HCT116 (cell line): ENCODE measurements around the gene ZNF189. TPM values are rescaled to one million over a fixed set of nuclear protein-coding genes. Genes with fewer than 3 reads are reported as not detected.

Source experiments
- ATAC-seq: fragments of 200-7000 bp; cut with Tn5 transposase; 2 replicates; pipeline ENCODE4 v1.9.1; 2020; ENCODE audit warnings: mild to moderate bottlenecking, moderate library complexity
- BruUV-seq: library from RNA; stranded (reverse); fragments of 400-500 nt; replicated peaks from 2 replicates; lab custom pipeline; 2021; lab: Mats Ljungman, UMichigan
- CTCF ChIA-PET: fragments of 300-600 bp; sonication (Branson Sonifier 250); formaldehyde crosslinking; loops from one replicate; lab custom pipeline; 2021; ENCODE audit warnings: antibody characterized with exemption; lab: Charles Lee
- POLR2A ChIA-PET: fragments of 300-600, 350-600 bp; sonication (Branson Sonifier 250); formaldehyde crosslinking; loops from one replicate; lab custom pipeline; 2021; ENCODE audit warnings: antibody characterized with exemption; lab: Charles Lee
- RAD21 ChIA-PET, 2 experiments: fragments of 300-600 bp; sonication (Branson Sonifier 250); formaldehyde crosslinking; loops; one replicate each; lab custom pipeline; 2023; ENCODE audit warnings: low total read pairs in 2 of 2; ENCODE audit not compliant: uncharacterized antibody in 2 of 2, unreplicated experiment in 2 of 2, low non-redundant PET in 1 of 2; lab: Charles Lee
- DNase-seq: peaks from one replicate; pipeline ENCODE4 v3.0.0-alpha.2; 2010; ENCODE audit warnings: low read depth, low spot score
- H2AFZ ChIP-seq: fragments of 200-600 bp; shearing (Covaris generic), sonication (generic); 2 replicates; pipeline ENCODE4 v1.6.1; 2017; ENCODE audit warnings: low read depth, mixed run types, mixed read lengths, antibody characterized with exemption, low read length; ENCODE audit not compliant: poor library complexity, severe bottlenecking
- H3K27ac ChIP-seq: 2 replicates; pipeline ENCODE4 v1.5.1; 2012; ENCODE audit warnings: low read depth, low read length
- H3K27me3 ChIP-seq: fragments of 200-600 bp; sonication (generic); 2 replicates; pipeline ENCODE4 v1.6.1; 2016; ENCODE audit warnings: mixed run types, low read length, mixed read lengths; ENCODE audit not compliant: insufficient read depth
- H3K36me3 ChIP-seq, 2 experiments: fragments of 200-500 bp in 1 of 2; fragments of 200-600 bp in 1 of 2; sonication (Bioruptor generic) in 1 of 2; sonication (generic) in 1 of 2; 2 replicates each; pipeline versions ENCODE4 v1.5.1 to v1.6.1; 2014 to 2016; ENCODE audit warnings: low read length in 2 of 2, inconsistent platforms in 1 of 2, mixed read lengths in 1 of 2, mixed run types in 1 of 2; ENCODE audit not compliant: insufficient read depth in 2 of 2, control insufficient read depth in 1 of 2
- H3K4me1 ChIP-seq, 2 experiments: fragments of 200-600 bp in 1 of 2; sonication (generic) in 1 of 2; 2 replicates each; pipeline versions ENCODE4 v1.5.1 to v1.6.1; 2012 to 2017; ENCODE audit warnings: low read length in 2 of 2, inconsistent platforms in 1 of 2, mild to moderate bottlenecking in 1 of 2, mixed read lengths in 1 of 2, mixed run types in 1 of 2, moderate library complexity in 1 of 2; ENCODE audit not compliant: insufficient read depth in 2 of 2, control insufficient read depth in 1 of 2
- H3K4me2 ChIP-seq: fragments of 200-600 bp; sonication (generic); 2 replicates; pipeline ENCODE4 v1.6.1; 2017; ENCODE audit warnings: mixed run types, low read length, mixed read lengths
- H3K4me3 ChIP-seq, 2 experiments: fragments of 200-600 bp in 1 of 2; sonication (generic) in 1 of 2; replicated peaks in 1 of 2; 2 replicates each; pipeline ENCODE4 v1.5.1; 2011 to 2016; ENCODE audit warnings: low read length in 2 of 2, control low read depth in 1 of 2, low read depth in 1 of 2, mild to moderate bottlenecking in 1 of 2, mixed read lengths in 1 of 2, mixed run types in 1 of 2
- H3K79me2 ChIP-seq: fragments of 200-600 bp; sonication (generic); 2 replicates; pipeline ENCODE4 v1.6.1; 2017; ENCODE audit warnings: mild to moderate bottlenecking, mixed run types, low read length, moderate library complexity, mixed read lengths; ENCODE audit not compliant: insufficient read depth
- H3K9ac ChIP-seq: fragments of 200-600 bp; sonication (generic); 2 replicates; pipeline ENCODE4 v1.6.1; 2016; ENCODE audit warnings: low read length, mixed read lengths
- H3K9me2 ChIP-seq: fragments of 200-600 bp; sonication (generic), shearing (Covaris generic); 2 replicates; pipeline ENCODE4 v1.6.1; 2017; ENCODE audit warnings: mixed run types, mild to moderate bottlenecking, moderate library complexity; ENCODE audit not compliant: insufficient read depth
- H3K9me3 ChIP-seq, 2 experiments: fragments of 200-500 bp in 1 of 2; fragments of 200-600 bp in 1 of 2; sonication (Bioruptor generic) in 1 of 2; sonication (generic) in 1 of 2; 2 replicates each; pipeline ENCODE4 v1.6.1; 2014 to 2017; ENCODE audit warnings: low read length in 2 of 2, mixed read lengths in 2 of 2, inconsistent platforms in 1 of 2, low read depth in 1 of 2, mild to moderate bottlenecking in 1 of 2, mixed run types in 1 of 2, moderate library complexity in 1 of 2; ENCODE audit not compliant: control insufficient read depth in 1 of 2, insufficient read depth in 1 of 2
- H4K20me1 ChIP-seq: fragments of 200-600 bp; sonication (generic), shearing (Covaris generic); 2 replicates; pipeline ENCODE4 v1.6.1; 2017; ENCODE audit warnings: mixed run types, mild to moderate bottlenecking, moderate library complexity; ENCODE audit not compliant: insufficient read depth
- CEBPB ChIP-seq: IDR thresholded peaks from 2 replicates; pipeline ENCODE4 v1.6.1; 2012; ENCODE audit warnings: low read depth
- CTCF ChIP-seq, 3 experiments: fragments of 200-600 bp in 1 of 3; sonication (generic) in 1 of 3; IDR thresholded peaks in 2 of 3; conservative IDR thresholded peaks in 1 of 3; 2 replicates each; pipeline ENCODE4 v1.5.1; 2012 to 2017; ENCODE audit warnings: low read depth in 2 of 3, low read length in 2 of 3, antibody characterized with exemption in 1 of 3, borderline replicate concordance in 1 of 3, control low read depth in 1 of 3, mild to moderate bottlenecking in 1 of 3, mixed read lengths in 1 of 3, mixed run types in 1 of 3, moderate library complexity in 1 of 3; ENCODE audit not compliant: insufficient read depth in 1 of 3
- EGR1 ChIP-seq: IDR thresholded peaks from 2 replicates; pipeline ENCODE4 v1.6.1; 2012; ENCODE audit warnings: low read depth
- ELF1 ChIP-seq: IDR thresholded peaks from 2 replicates; pipeline ENCODE4 v1.6.1; 2012; ENCODE audit warnings: low read depth, borderline replicate concordance
- EZH2phosphoT487 ChIP-seq: fragments of 200-600 bp; IDR thresholded peaks from 2 replicates; pipeline ENCODE4 v1.6.1; 2018; ENCODE audit warnings: antibody characterized with exemption, borderline replicate concordance
- FOSL1 ChIP-seq: IDR thresholded peaks from 2 replicates; pipeline ENCODE4 v1.6.1; 2012; ENCODE audit warnings: low read depth
- JUND ChIP-seq: IDR thresholded peaks from 2 replicates; pipeline ENCODE4 v1.6.1; 2012
- MAX ChIP-seq: IDR thresholded peaks from 2 replicates; pipeline ENCODE4 v1.6.1; 2012
- POLR2A ChIP-seq: IDR thresholded peaks from 2 replicates; pipeline ENCODE4 v1.7.0; 2011; ENCODE audit warnings: borderline replicate concordance; ENCODE audit not compliant: insufficient read depth, insufficient read length; ENCODE audit errors: extremely low read depth
- POLR2AphosphoS5 ChIP-seq: IDR thresholded peaks from 2 replicates; pipeline ENCODE4 v1.6.1; 2011; ENCODE audit warnings: mild to moderate bottlenecking, low read depth, low read length, moderate library complexity
- RAD21 ChIP-seq: IDR thresholded peaks from 2 replicates; pipeline ENCODE4 v1.6.1; 2012; ENCODE audit warnings: low read depth, mild to moderate bottlenecking
- REST ChIP-seq: IDR thresholded peaks from 2 replicates; pipeline ENCODE4 v1.6.1; 2012; ENCODE audit warnings: low read depth
- SIN3A ChIP-seq: IDR thresholded peaks from 2 replicates; pipeline ENCODE4 v1.6.1; 2012; ENCODE audit warnings: low read depth
- SP1 ChIP-seq: IDR thresholded peaks from 2 replicates; pipeline ENCODE4 v1.6.1; 2012; ENCODE audit warnings: low read depth
- SRF ChIP-seq: IDR thresholded peaks from 2 replicates; pipeline ENCODE4 v1.6.1; 2012; ENCODE audit warnings: low read depth
- YY1 ChIP-seq: IDR thresholded peaks from 2 replicates; pipeline ENCODE4 v1.6.1; 2011; ENCODE audit warnings: low read length, low read depth, moderate library complexity, mild to moderate bottlenecking; ENCODE audit not compliant: insufficient replicate concordance; ENCODE audit errors: extremely low read depth
- ZBTB33 ChIP-seq: IDR thresholded peaks from 2 replicates; pipeline ENCODE4 v1.6.1; 2011; ENCODE audit warnings: mild to moderate bottlenecking, low read length, moderate library complexity; ENCODE audit not compliant: insufficient replicate concordance; ENCODE audit errors: extremely low read depth
- ZFX ChIP-seq: fragments of 450-650 bp; IDR thresholded peaks from 2 replicates; pipeline ENCODE4 v1.6.1; 2017
- ZNF274 ChIP-seq: fragments of 200-500 bp; sonication (Bioruptor generic); IDR thresholded peaks from 2 replicates; pipeline ENCODE4 v1.6.1; 2014; ENCODE audit warnings: mild to moderate bottlenecking, low read depth, low read length, inconsistent platforms
- intact Hi-C: fragments of 100-400 bp; cut with micrococcal nuclease; formaldehyde crosslinking; loops from 2 replicates; pipeline ENCODE4 v1.10.0; 2022
- total RNA-seq: library from RNA; stranded (reverse); gene quantifications from one replicate; pipeline ENCODE4 v1.2.1, GENCODE V29; 2021; ENCODE audit not compliant: unreplicated experiment
- TF ChIP-seq, protein P1 (sequence below): IDR thresholded peaks from 2 replicates; pipeline ENCODE4 v1.6.1; 2012

The ZNF189 gene
- total RNA-seq, 1 experiment from 2014 or later = 10.6 TPM

DNA sequence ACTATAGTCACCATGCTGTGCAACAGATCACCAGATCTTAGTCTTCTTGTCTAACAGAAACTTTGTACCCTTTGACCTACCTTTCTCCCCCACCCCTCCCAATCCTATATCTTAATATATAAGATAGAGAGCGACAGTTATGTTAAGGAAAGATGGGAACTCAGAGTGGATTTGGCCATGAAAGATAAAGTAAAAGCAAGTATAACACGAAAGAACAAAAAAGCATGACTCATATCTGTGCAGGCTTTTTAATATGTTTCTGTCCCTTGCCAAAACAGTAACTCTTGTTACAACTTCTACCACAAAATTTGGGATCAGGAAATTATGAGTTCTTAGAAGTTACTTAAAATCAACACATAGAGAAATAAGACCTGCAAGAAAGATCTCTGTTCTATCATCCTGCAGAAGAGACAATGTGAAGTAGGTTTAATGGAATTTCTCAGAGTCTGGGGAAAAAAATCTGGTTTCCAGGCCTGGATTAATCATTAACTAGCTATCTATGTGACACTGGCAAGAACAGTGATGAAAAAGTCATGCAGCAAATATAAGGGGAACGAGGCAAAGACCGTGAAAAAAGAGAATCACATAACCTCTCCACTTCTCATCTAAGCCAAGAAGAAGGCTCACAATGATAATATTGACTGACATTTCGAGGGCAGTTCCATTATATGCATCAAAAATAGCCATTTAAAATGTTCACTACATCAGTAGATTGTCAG is 32.5 kb upstream of the ZNF189 start:
- H3K4me2 ChIP-seq = peak overlapping the region; percentile 42
- CTCF ChIA-PET = interaction anchor here (1.4 kb wide), 1 partner anchor 55 kb away, joined by 3 read pairs; no protein-coding TSS in a partner anchor
- TF ChIP-seq FOSL1 = no peak
- TF ChIP-seq ELF1 = no peak
- no peak for TF ChIP-seq SP1
- TF ChIP-seq EZH2phosphoT487 = no peak
- TF ChIP-seq, protein P1, sequence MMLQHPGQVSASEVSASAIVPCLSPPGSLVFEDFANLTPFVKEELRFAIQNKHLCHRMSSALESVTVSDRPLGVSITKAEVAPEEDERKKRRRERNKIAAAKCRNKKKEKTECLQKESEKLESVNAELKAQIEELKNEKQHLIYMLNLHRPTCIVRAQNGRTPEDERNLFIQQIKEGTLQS = no peak
- no peak for TF ChIP-seq EGR1
- no peak for TF ChIP-seq CEBPB
- no peak for TF ChIP-seq ZNF274
- no peak for TF ChIP-seq SRF
- TF ChIP-seq YY1 = no peak
- TF ChIP-seq RAD21 = no peak
- no peak for TF ChIP-seq REST
- TF ChIP-seq JUND = no peak
- no peak for TF ChIP-seq POLR2A
- TF ChIP-seq ZFX = no peak
- no peak for TF ChIP-seq MAX
- no peak for TF ChIP-seq SIN3A
- TF ChIP-seq ZBTB33 = no peak
- TF ChIP-seq CTCF (IDR thresholded peaks at IDR 0.05 in 2 of 3, conservative IDR thresholded peaks at IDR 0.05 in 1 of 3; ENCODE audit: borderline replicate concordance in 1 of 3, insufficient read depth in 1 of 3, low read depth in 2 of 3, low read length in 2 of 3) = no peak
- TF ChIP-seq POLR2AphosphoS5 = no peak
- no peaks in the 10 kb centered on the region for H3K9me2 ChIP-seq
- H2AFZ ChIP-seq = no peak overlapping the region
- no peak overlapping the region for H3K9ac ChIP-seq
- peaks cover 8 to 12% of the 10 kb centered on the region in 2 experiments; a peak in 3 of 4 replicates for H3K4me1 ChIP-seq
- DNase-seq (no peak), ATAC-seq (no peak)
- BruUV-seq = no TSS peak
- H3K27ac ChIP-seq = no peak overlapping the region
- H3K9me3 ChIP-seq = no peaks in the 10 kb centered on the region
- no peaks in the 10 kb centered on the region for H3K27me3 ChIP-seq
- intact Hi-C loops = no loop called here
- H3K79me2 ChIP-seq = no peaks in the 10 kb centered on the region
- POLR2A ChIA-PET = no interaction called here
- no peak overlapping the region for H3K4me3 ChIP-seq
- RAD21 ChIA-PET = no interaction called here
- H4K20me1 ChIP-seq = no peaks in the 10 kb centered on the region
- no peaks in the 10 kb centered on the region for H3K36me3 ChIP-seq
